HG03175 (cell line): Measurements from ENCODE around the gene REEP2.

ENCODE experiments used
- ATAC-seq: cut with Tn5 transposase; IDR thresholded peaks from one replicate; pipeline ENCODE4 v1.9.1; 2021; ENCODE audit warnings: mild to moderate bottlenecking, moderate library complexity; ENCODE audit not compliant: unreplicated experiment

Gene REEP2

DNA sequence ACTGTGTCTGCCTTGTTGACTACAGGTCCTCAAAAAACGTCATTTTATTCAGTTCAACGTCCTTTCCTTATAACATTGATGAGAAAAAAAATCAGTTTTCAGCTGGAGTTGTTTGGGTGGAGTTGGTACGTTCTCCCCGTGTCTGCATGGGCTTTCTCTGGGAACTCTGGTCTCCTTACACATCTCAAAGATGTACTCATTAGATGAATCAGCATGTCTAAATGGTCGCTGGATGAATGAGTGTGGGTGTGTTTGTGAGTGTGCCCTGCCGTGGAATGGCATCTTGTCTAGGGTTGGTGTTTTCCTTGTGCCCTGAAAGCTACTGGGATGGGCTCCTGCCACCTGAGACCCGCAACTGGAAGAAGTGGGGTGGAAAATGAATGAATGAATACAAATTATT, 56.5 kb downstream of the REEP2 start:
- no peak for ATAC-seq
